ENCODE measurements around the gene METTL24.
"Not testable (repeated sequence)": the region's sequence is repeated elsewhere in the genome, so short reads cannot be mapped to it uniquely, and the experiment has no call there.

Gene METTL24

GRCh38 chr6:110307368-110307767 is 50.8 kb downstream of the METTL24 start:
- DNase-seq: no peak

DNA sequence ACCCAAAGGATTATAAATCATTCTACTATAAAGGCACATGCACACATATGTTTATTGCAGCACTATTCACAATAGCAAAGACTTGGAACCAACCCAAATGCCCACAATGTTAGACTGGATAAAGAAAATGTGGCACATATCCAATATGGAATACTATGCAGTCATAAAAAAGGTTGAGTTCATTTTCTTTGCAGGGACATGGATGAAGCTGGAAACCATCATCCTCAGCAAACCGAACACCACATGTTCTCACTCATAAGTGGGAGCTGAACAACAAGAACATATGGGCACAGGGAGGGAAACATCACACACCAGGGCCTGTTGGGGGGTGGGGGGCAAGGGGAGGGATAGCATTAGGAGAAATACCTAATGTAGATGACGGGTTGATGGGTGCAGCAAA is 52.3 kb downstream of the METTL24 start:
- DNase-seq: not testable (repeated sequence)

DNA sequence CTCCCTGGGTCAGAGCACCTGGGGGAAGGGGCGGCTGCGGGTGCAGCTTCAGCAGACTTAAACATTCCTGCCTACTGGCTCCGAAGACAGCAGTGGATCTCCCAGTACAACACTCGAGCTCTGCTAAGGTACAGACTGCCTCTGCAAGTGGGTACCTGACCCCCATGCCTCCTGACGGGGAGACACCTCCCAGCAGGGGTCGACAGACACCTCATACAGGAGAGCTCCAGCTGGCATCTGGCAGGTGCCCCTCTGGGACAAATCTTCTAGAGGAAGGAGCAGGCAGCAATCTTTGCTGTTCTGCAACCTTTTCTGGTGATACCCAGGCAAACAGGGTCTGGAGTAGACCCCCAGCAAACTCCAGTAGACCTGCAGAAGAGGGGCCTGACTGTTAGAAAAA is 54.5 kb downstream of the METTL24 start:
- DNase-seq: not testable (repeated sequence)

- DNase-seq: no peak
Measured at GRCh38 chr6:110298916-110299315, 59.2 kb downstream of the METTL24 start.

DNA sequence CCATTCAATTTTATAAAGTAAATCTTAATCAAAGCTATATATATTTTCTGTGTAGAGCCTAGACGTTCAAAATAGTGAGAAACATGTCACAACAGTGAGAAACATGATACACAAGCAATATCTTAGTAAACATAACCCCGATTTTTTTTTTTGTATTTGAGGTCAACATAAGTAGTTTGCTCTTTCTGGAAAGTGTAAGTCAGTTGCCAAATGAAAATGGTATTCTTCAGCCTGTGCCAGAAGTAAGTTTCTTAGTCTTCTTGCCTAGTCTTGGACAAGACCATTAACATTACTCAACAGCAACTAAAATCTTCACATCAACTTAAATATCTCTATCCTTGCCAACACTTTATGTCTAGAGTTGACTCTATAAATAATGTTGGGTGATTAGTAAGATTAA is 59.7 kb downstream of the METTL24 start:
- no peak for DNase-seq

GRCh38 chr6:110296241-110297025 is 61.7 kb downstream of the METTL24 start:
- DNase-seq: no peak

GRCh38 chr6:110295451-110296165 is 62.5 kb downstream of the METTL24 start:
- DNase-seq: no peak

DNA sequence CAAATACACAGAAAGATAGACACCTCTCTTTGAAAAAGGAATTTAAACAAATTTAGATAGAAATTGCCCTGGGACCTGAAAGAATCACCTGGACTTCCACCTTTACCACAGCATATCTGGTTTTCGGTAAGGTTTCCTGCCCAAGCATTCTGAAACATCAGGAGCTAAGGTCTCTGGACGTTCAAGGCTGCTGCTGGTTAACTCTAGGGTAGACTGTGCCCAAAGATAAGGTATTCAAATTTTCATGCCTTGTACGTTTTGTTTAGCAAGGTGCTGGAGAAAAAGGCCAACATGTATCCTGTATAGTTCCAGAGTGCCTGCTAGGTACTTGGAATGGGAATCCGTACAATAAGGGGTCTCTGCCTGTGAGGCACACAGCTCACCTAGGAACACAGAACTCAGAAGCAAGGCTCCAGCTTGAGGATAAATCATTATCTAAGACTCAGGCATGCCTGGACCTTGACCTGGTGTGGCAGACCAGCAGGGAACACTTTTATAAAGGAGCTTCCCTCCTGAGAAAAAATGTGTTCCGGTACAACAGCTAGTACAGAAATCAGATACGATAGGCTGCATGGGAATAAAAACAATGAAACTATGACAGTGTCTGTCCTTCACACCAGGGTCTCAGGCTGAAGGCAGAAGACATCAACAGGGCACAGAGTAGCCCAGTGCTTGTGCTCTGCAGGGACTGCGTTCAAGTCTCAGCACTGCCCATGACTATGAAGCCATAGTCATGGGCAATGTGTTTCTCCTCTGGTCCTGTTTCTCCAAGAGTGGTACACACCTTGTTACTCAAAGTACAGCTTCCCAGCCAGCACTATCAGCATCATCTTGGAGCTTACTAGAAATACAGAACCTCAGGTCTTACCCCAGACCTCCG is 70.4 kb downstream of the METTL24 start:
- no peak for DNase-seq

DNA sequence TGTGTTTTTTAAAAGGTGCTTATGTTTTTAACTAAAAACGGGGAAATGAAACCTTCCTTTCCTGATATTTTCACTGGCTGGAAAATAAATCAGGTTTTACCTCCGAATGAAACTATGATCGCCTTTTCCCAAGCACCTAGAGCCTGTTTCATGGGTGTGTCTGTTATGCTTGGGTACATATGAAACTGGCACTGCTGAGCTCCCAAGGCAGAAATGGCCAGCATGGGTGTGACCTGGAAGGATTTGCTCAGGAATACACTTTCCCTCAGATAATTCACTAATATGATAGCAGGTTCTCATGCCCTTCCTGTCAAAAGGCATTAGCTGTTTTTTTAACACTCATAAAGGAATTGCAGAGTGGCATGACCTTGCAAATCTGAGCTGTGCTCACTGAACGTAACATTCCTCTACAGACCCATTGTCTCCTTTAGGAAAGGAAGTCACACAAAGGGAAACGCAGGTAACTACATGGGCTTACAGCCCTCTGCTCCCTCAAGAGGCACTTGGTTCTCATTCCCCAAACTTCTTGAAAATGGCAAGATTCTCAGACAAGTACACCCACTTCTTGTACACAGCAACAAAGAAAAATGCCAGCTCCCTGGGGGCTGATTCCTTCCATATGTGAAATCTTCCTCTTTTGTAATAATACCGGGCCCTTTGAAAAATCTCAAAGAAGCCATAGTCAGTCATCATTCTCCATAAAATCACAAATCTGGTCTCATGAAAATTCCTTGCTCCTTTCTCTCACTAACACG is 72.7 kb downstream of the METTL24 start:
- DNase-seq: no peak

- no peak for DNase-seq
Measured at GRCh38 chr6:110284855-110285254, 73.3 kb downstream of the METTL24 start.

- no peak for DNase-seq
Measured at GRCh38 chr6:110283657-110284056, 74.5 kb downstream of the METTL24 start.

DNA sequence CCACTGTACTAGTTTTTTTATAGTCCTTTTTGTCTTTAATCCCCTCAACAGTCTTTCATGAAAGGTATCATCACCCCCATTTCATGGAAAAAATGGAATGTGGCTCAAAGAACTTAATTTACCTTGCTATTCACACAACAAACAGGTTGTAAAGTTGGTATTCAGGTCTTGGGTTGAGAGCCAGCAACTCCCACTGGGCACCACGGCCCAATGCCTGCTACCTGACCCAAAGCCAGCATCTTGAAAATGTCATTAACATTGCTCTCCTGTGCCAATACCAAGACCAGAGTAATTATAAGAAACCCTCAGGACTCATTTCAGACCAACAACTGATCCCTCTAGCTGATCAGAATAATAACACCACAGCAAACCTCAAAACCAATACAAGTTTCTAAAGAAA is 75.7 kb downstream of the METTL24 start:
- DNase-seq: no peak

GRCh38 chr6:110277100-110277665 is 81.0 kb downstream of the METTL24 start:
- DNase-seq: no peak

- DNase-seq: not testable (repeated sequence)
Measured at GRCh38 chr6:110272781-110273180, 85.4 kb downstream of the METTL24 start.

- DNase-seq: no peak
Measured at GRCh38 chr6:110271732-110272022, 86.5 kb downstream of the METTL24 start.

GRCh38 chr6:110270165-110270564 is 88.0 kb downstream of the METTL24 start:
- DNase-seq: no peak

GRCh38 chr6:110269623-110270022 is 88.5 kb downstream of the METTL24 start:
- no peak for DNase-seq

GRCh38 chr6:110266996-110267395 is 91.2 kb downstream of the METTL24 start:
- no peak for DNase-seq

DNA sequence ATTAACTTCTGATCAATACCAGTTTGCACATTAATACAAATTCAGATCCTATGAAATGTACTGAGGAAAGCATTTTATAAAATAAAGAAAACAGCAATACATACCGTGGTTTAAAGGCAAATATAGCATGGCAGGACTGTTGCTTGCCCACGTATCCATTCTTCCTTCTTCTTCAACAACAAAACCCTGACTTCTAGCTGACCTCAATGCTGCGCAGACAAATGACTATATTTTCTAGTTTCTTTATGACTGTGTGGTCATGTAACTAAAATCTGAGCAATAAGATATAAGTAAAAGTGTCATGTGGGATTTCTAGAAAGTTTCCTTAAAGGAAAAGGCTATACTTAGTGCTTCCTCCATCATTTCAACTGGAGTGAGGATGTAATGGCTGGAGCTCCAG is 92.9 kb downstream of the METTL24 start:
- DNase-seq: no peak

GRCh38 chr6:110256366-110256765 is 101.8 kb downstream of the METTL24 start:
- DNase-seq: no peak

DNA sequence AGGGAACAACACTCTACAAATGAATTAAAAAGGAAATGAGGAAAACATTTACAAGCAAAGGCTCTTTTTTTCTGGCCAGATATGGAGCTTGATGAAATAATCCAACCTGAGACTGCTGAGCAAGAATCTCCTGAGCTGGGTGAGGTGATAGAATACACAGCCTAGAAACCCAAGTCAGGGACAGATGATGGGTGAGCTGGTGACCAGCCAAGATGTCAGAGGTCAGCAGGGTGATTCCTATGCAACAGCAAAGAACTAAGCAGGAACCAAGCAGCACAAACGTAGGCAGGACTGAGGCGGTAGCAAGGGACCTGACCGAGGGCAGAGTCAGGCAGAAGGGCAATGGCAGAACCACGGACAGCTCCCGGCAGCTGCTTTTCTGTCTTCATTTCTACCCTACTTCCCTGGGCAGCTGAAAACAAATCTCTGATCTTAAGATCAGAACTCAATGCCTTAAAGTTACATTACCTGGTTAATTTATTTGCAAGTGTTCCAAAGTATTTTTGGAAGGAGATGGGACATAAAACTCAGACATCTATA is 102.9 kb downstream of the METTL24 start:
- no peak for DNase-seq

- no peak for DNase-seq
Measured at GRCh38 chr6:110250838-110251237, 107.3 kb downstream of the METTL24 start.
